ENCODE measurements around the gene PPP1R12B.
"Not testable (repeated sequence)": the region's sequence is repeated elsewhere in the genome, so short reads cannot be mapped to it uniquely, and the experiment has no call there.

- TF ChIP-seq CTCF (IDR thresholded peaks at IDR 0.05; ENCODE audit: low read depth, low read length, missing input control); FOXA1 (IDR thresholded peaks at IDR 0.05); RXRA (IDR thresholded peaks at IDR 0.05): not testable (repeated sequence)
These were observed 263.5 kb downstream of the PPP1R12B start for GRCh38 chr1:202612036-202612435.

Data from liver (tissue), 3 donors.